ENCODE results near the gene FBXO34.

DNA sequence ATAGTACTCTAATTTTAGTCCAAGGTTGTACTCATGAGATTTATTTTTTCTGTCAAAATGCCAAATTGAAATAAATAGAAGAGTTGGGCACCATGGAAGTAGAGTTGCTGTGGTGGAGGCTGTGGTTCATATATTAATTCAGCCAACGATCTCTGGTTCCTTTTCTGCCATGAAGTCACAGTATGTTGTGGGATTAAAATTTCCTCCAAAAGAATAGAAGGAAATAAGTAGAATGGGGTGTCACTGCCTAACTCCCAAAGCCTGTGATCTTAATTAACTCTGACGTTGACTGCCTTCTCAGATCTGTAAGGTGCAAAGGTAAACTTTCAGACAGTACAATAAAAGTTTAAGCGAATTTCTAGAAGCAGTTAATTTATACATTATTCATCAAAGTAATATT is 37.6 kb upstream of the FBXO34 start:
- TF ChIP-seq, protein P1, sequence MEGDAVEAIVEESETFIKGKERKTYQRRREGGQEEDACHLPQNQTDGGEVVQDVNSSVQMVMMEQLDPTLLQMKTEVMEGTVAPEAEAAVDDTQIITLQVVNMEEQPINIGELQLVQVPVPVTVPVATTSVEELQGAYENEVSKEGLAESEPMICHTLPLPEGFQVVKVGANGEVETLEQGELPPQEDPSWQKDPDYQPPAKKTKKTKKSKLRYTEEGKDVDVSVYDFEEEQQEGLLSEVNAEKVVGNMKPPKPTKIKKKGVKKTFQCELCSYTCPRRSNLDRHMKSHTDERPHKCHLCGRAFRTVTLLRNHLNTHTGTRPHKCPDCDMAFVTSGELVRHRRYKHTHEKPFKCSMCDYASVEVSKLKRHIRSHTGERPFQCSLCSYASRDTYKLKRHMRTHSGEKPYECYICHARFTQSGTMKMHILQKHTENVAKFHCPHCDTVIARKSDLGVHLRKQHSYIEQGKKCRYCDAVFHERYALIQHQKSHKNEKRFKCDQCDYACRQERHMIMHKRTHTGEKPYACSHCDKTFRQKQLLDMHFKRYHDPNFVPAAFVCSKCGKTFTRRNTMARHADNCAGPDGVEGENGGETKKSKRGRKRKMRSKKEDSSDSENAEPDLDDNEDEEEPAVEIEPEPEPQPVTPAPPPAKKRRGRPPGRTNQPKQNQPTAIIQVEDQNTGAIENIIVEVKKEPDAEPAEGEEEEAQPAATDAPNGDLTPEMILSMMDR (conservative IDR thresholded peaks at IDR 0.05; ENCODE audit: low read length), result no peak
- no peak for TF ChIP-seq EZH2phosphoT487 (IDR thresholded peaks at IDR 0.05; ENCODE audit: borderline replicate concordance)
